GM10248 (cell line): ENCODE data around the gene UBN2.

Experiments
- CTCF ChIA-PET: fragments of 300-600 bp; sonication (Branson Sonifier 250); formaldehyde crosslinking; extraction: SDS; loops from one replicate; lab custom pipeline; 2021; ENCODE audit warnings: antibody characterized with exemption; lab: Yijun Ruan, JAX
- POLR2A ChIA-PET: fragments of 350-650 bp; sonication (Branson Sonifier 250); formaldehyde crosslinking; extraction: SDS; loops from one replicate; lab custom pipeline; 2020; ENCODE audit warnings: antibody characterized with exemption; lab: Yijun Ruan, JAX
- DNase-seq: peaks from one replicate; pipeline ENCODE4 v3.0.0; 2012; ENCODE audit errors: extremely low spot score
- CTCF ChIP-seq: IDR thresholded peaks from 2 replicates; pipeline ENCODE4 v1.5.1; 2012; ENCODE audit warnings: mild to moderate bottlenecking, low read depth; ENCODE audit errors: extremely low read depth, missing control alignments, control extremely low read depth

The UBN2 gene

GRCh38 chr7:139246494-139246893 lies 15.5 kb downstream of the UBN2 start:
- DNase-seq: no peak
- POLR2A ChIA-PET: no interaction called here
- CTCF ChIA-PET: no interaction called here
- no peak for TF ChIP-seq CTCF

DNA sequence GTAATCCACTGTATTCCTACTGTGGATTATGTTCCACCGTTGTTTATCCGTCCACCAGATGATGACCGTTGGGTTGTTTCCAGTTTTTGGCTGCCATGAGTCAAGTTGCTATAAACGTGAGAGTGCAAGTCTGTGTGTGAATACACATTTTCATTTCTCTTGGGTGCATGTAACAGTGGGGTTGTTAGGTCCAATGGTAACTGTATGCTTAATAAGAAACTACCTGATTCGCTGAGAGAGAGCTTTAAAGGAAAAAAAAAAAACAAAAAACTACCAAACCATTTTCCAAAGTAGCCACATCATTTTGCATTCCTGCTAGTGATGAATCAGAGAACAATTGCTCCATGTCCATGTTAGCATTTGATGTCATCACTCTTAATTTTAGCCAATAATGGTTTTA lies 15.9 kb downstream of the UBN2 start:
- no peak for DNase-seq
- ChIA-PET CTCF (no interaction called here), POLR2A (no interaction called here)
- no peak for TF ChIP-seq CTCF

GRCh38 chr7:139249179-139249810 lies 18.3 kb downstream of the UBN2 start:
- TF ChIP-seq CTCF: no peak
- no peak for DNase-seq
- ChIA-PET POLR2A (interaction anchor here (0.6 kb wide), 1 partner anchor 151 kb away, joined by 3 read pairs; no protein-coding TSS in a partner anchor), CTCF (no interaction called here)

DNA sequence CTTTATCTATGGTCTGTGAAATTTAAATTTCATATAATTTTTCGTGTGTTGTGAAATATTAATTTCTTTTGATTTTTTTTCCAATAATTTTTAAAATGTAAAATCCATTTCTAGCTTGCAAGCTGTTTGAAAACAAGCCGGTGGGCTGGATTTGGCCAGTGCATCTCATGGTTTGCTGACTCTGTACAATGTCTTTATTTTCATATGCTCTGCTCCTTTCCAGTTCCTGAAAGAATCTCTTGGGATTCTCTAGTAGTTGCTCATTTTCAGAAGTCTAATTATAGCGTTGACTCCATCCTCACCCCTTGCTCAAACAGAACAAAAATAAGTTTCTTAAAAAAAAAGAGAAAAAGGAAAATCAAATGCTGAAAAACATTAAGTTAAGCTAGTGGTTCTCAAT lies 21.4 kb downstream of the UBN2 start:
- TF ChIP-seq CTCF: no peak
- POLR2A ChIA-PET: no interaction called here
- DNase-seq: no peak
- CTCF ChIA-PET: no interaction called here

GRCh38 chr7:139254281-139254680 lies 23.2 kb downstream of the UBN2 start:
- ChIA-PET POLR2A (no interaction called here), CTCF (interaction anchor here (2.0 kb wide), 1 partner anchor 11 kb away, joined by 4 read pairs; no protein-coding TSS in a partner anchor)

DNA sequence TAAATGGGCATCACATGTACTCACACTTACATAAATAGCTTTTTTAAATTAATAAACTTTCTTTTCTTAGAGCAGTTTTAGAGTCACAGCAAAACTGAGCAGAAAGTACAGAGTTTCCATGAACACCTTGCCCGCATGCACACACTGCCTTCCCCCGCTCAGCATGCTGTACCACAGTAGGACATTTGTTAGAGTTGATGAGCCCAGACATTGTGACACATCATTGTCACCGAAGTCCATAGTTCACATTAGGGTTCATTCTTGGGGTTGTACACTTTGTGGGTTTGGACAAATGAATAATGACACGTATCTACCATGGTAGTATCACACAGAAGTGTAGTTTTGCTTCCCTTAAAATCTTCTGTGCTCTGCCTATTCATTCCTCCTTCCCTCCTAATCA lies 23.7 kb downstream of the UBN2 start:
- no peak for DNase-seq
- no peak for TF ChIP-seq CTCF
- POLR2A ChIA-PET: no interaction called here
- CTCF ChIA-PET: interaction anchor here (2.0 kb wide), 1 partner anchor 11 kb away, joined by 4 read pairs; no protein-coding TSS in a partner anchor

More at GRCh38 chr7:139254281-139254680, 23.2 kb downstream of the UBN2 start:
- TF ChIP-seq CTCF: no peak
- DNase-seq: no peak

GRCh38 chr7:139255290-139255689 lies 24.3 kb downstream of the UBN2 start:
- TF ChIP-seq CTCF: no peak
- no peak for DNase-seq
- CTCF ChIA-PET: interaction anchor here (0.7 to 2.0 kb wide), 2 partner anchors 11 to 12 kb away, joined by 3 to 4 read pairs; no protein-coding TSS in a partner anchor
- POLR2A ChIA-PET: no interaction called here
